LNCaP clone FGC (cell line): ENCODE results near the gene AHI1.
"Not testable (repeated sequence)": the region's sequence is repeated elsewhere in the genome, so short reads cannot be mapped to it uniquely, and the experiment has no call there.

Experiments
- DNase-seq: peaks from one replicate; pipeline ENCODE4 v3.0.0-alpha.2; 2011; ENCODE audit warnings: low read depth
- H3K4me3 ChIP-seq: 2 replicates; pipeline ENCODE4 v1.5.1; 2011; ENCODE audit warnings: mild to moderate bottlenecking, low read depth, low read length, control low read depth
- CTCF ChIP-seq: IDR thresholded peaks from 2 replicates; pipeline ENCODE4 v1.5.1; 2012; ENCODE audit warnings: mild to moderate bottlenecking; ENCODE audit not compliant: control insufficient read depth, insufficient read depth; ENCODE audit errors: extremely low read depth

The AHI1 gene

GRCh38 chr6:135383766-135384165, 113.8 kb downstream of the AHI1 start:
- TF ChIP-seq CTCF, result no peak
- no peak overlapping the region for H3K4me3 ChIP-seq
- no peak for DNase-seq

- H3K4me3 ChIP-seq, result no peak overlapping the region
- DNase-seq, result no peak
- no peak for TF ChIP-seq CTCF
Observed at GRCh38 chr6:135383301-135383700, 114.2 kb downstream of the AHI1 start.

- no peak overlapping the region for H3K4me3 ChIP-seq
- DNase-seq, result no peak
- no peak for TF ChIP-seq CTCF
Observed at GRCh38 chr6:135382182-135382628, 115.3 kb downstream of the AHI1 start.

- TF ChIP-seq CTCF, result no peak
- no peak for DNase-seq
- no peak overlapping the region for H3K4me3 ChIP-seq
Observed at GRCh38 chr6:135380793-135381192, 116.7 kb downstream of the AHI1 start.

GRCh38 chr6:135379647-135380046, 117.9 kb downstream of the AHI1 start:
- H3K4me3 ChIP-seq, result no peak overlapping the region
- no peak for DNase-seq
- TF ChIP-seq CTCF, result no peak

GRCh38 chr6:135372758-135373157, 124.8 kb downstream of the AHI1 start:
- no peak for DNase-seq
- no peak overlapping the region for H3K4me3 ChIP-seq
- no peak for TF ChIP-seq CTCF

- not testable (repeated sequence) for DNase-seq, H3K4me3 ChIP-seq
Observed at GRCh38 chr6:135363622-135364021, 133.9 kb downstream of the AHI1 start.
